HCT116 (cell line): ENCODE results near the gene CNR2. TPM values are rescaled to one million over a fixed set of nuclear protein-coding genes. Genes with fewer than 3 reads are reported as not detected.

Source experiments
- ATAC-seq: fragments of 200-7000 bp; cut with Tn5 transposase; 2 replicates; pipeline ENCODE4 v1.9.1; 2020; ENCODE audit warnings: mild to moderate bottlenecking, moderate library complexity
- BruUV-seq: library from RNA; stranded (reverse); fragments of 400-500 nt; replicated peaks from 2 replicates; lab custom pipeline; 2021; lab: Mats Ljungman, UMichigan
- CTCF ChIA-PET: fragments of 300-600 bp; sonication (Branson Sonifier 250); formaldehyde crosslinking; loops from one replicate; lab custom pipeline; 2021; ENCODE audit warnings: antibody characterized with exemption; lab: Charles Lee
- POLR2A ChIA-PET: fragments of 300-600, 350-600 bp; sonication (Branson Sonifier 250); formaldehyde crosslinking; loops from one replicate; lab custom pipeline; 2021; ENCODE audit warnings: antibody characterized with exemption; lab: Charles Lee
- RAD21 ChIA-PET, 2 experiments: fragments of 300-600 bp; sonication (Branson Sonifier 250); formaldehyde crosslinking; loops; one replicate each; lab custom pipeline; 2023; ENCODE audit warnings: low total read pairs in 2 of 2; ENCODE audit not compliant: uncharacterized antibody in 2 of 2, unreplicated experiment in 2 of 2, low non-redundant PET in 1 of 2; lab: Charles Lee
- DNase-seq: peaks from one replicate; pipeline ENCODE4 v3.0.0-alpha.2; 2010; ENCODE audit warnings: low read depth, low spot score
- H2AFZ ChIP-seq: fragments of 200-600 bp; shearing (Covaris generic), sonication (generic); 2 replicates; pipeline ENCODE4 v1.6.1; 2017; ENCODE audit warnings: low read depth, mixed run types, mixed read lengths, antibody characterized with exemption, low read length; ENCODE audit not compliant: poor library complexity, severe bottlenecking
- H3K27ac ChIP-seq: 2 replicates; pipeline ENCODE4 v1.5.1; 2012; ENCODE audit warnings: low read depth, low read length
- H3K27me3 ChIP-seq: fragments of 200-600 bp; sonication (generic); 2 replicates; pipeline ENCODE4 v1.6.1; 2016; ENCODE audit warnings: mixed run types, low read length, mixed read lengths; ENCODE audit not compliant: insufficient read depth
- H3K36me3 ChIP-seq, 2 experiments: fragments of 200-500 bp in 1 of 2; fragments of 200-600 bp in 1 of 2; sonication (Bioruptor generic) in 1 of 2; sonication (generic) in 1 of 2; 2 replicates each; pipeline versions ENCODE4 v1.5.1 to v1.6.1; 2014 to 2016; ENCODE audit warnings: low read length in 2 of 2, inconsistent platforms in 1 of 2, mixed read lengths in 1 of 2, mixed run types in 1 of 2; ENCODE audit not compliant: insufficient read depth in 2 of 2, control insufficient read depth in 1 of 2
- H3K4me1 ChIP-seq, 2 experiments: fragments of 200-600 bp in 1 of 2; sonication (generic) in 1 of 2; 2 replicates each; pipeline versions ENCODE4 v1.5.1 to v1.6.1; 2012 to 2017; ENCODE audit warnings: low read length in 2 of 2, inconsistent platforms in 1 of 2, mild to moderate bottlenecking in 1 of 2, mixed read lengths in 1 of 2, mixed run types in 1 of 2, moderate library complexity in 1 of 2; ENCODE audit not compliant: insufficient read depth in 2 of 2, control insufficient read depth in 1 of 2
- H3K4me2 ChIP-seq: fragments of 200-600 bp; sonication (generic); 2 replicates; pipeline ENCODE4 v1.6.1; 2017; ENCODE audit warnings: mixed run types, low read length, mixed read lengths
- H3K4me3 ChIP-seq, 2 experiments: fragments of 200-600 bp in 1 of 2; sonication (generic) in 1 of 2; replicated peaks in 1 of 2; 2 replicates each; pipeline ENCODE4 v1.5.1; 2011 to 2016; ENCODE audit warnings: low read length in 2 of 2, control low read depth in 1 of 2, low read depth in 1 of 2, mild to moderate bottlenecking in 1 of 2, mixed read lengths in 1 of 2, mixed run types in 1 of 2
- H3K79me2 ChIP-seq: fragments of 200-600 bp; sonication (generic); 2 replicates; pipeline ENCODE4 v1.6.1; 2017; ENCODE audit warnings: mild to moderate bottlenecking, mixed run types, low read length, moderate library complexity, mixed read lengths; ENCODE audit not compliant: insufficient read depth
- H3K9ac ChIP-seq: fragments of 200-600 bp; sonication (generic); 2 replicates; pipeline ENCODE4 v1.6.1; 2016; ENCODE audit warnings: low read length, mixed read lengths
- H3K9me2 ChIP-seq: fragments of 200-600 bp; sonication (generic), shearing (Covaris generic); 2 replicates; pipeline ENCODE4 v1.6.1; 2017; ENCODE audit warnings: mixed run types, mild to moderate bottlenecking, moderate library complexity; ENCODE audit not compliant: insufficient read depth
- H3K9me3 ChIP-seq, 2 experiments: fragments of 200-500 bp in 1 of 2; fragments of 200-600 bp in 1 of 2; sonication (Bioruptor generic) in 1 of 2; sonication (generic) in 1 of 2; 2 replicates each; pipeline ENCODE4 v1.6.1; 2014 to 2017; ENCODE audit warnings: low read length in 2 of 2, mixed read lengths in 2 of 2, inconsistent platforms in 1 of 2, low read depth in 1 of 2, mild to moderate bottlenecking in 1 of 2, mixed run types in 1 of 2, moderate library complexity in 1 of 2; ENCODE audit not compliant: control insufficient read depth in 1 of 2, insufficient read depth in 1 of 2
- H4K20me1 ChIP-seq: fragments of 200-600 bp; sonication (generic), shearing (Covaris generic); 2 replicates; pipeline ENCODE4 v1.6.1; 2017; ENCODE audit warnings: mixed run types, mild to moderate bottlenecking, moderate library complexity; ENCODE audit not compliant: insufficient read depth
- CEBPB ChIP-seq: IDR thresholded peaks from 2 replicates; pipeline ENCODE4 v1.6.1; 2012; ENCODE audit warnings: low read depth
- POLR2A ChIP-seq: IDR thresholded peaks from 2 replicates; pipeline ENCODE4 v1.7.0; 2011; ENCODE audit warnings: borderline replicate concordance; ENCODE audit not compliant: insufficient read depth, insufficient read length; ENCODE audit errors: extremely low read depth
- REST ChIP-seq: IDR thresholded peaks from 2 replicates; pipeline ENCODE4 v1.6.1; 2012; ENCODE audit warnings: low read depth
- SIN3A ChIP-seq: IDR thresholded peaks from 2 replicates; pipeline ENCODE4 v1.6.1; 2012; ENCODE audit warnings: low read depth
- SRF ChIP-seq: IDR thresholded peaks from 2 replicates; pipeline ENCODE4 v1.6.1; 2012; ENCODE audit warnings: low read depth
- intact Hi-C: fragments of 100-400 bp; cut with micrococcal nuclease; formaldehyde crosslinking; loops from 2 replicates; pipeline ENCODE4 v1.10.0; 2022
- total RNA-seq: library from RNA; stranded (reverse); gene quantifications from one replicate; pipeline ENCODE4 v1.2.1, GENCODE V29; 2021; ENCODE audit not compliant: unreplicated experiment

The CNR2 gene
- total RNA-seq, 1 experiment from 2014 or later = 0.05 TPM

GRCh38 chr1:23905461-23906025 is 7.6 kb downstream of the CNR2 start:
- peaks cover 3 to 8% of the 10 kb centered on the region in 2 experiments; a peak in 3 of 4 replicates for H3K4me1 ChIP-seq
- RAD21 ChIA-PET = no interaction called here
- no peaks in the 10 kb centered on the region for H3K36me3 ChIP-seq
- TF ChIP-seq POLR2A (no peak), SRF (no peak), REST (no peak), CEBPB (no peak), SIN3A (no peak)
- TF ChIP-seq, all 23 proteins: peak for 0
- H4K20me1 ChIP-seq = no peaks in the 10 kb centered on the region
- no TSS peak for BruUV-seq
- CTCF ChIA-PET = no interaction called here
- H3K4me2 ChIP-seq = no peak overlapping the region
- no peak for ATAC-seq
- intact Hi-C loops = no loop called here
- no peaks in the 10 kb centered on the region for H3K79me2 ChIP-seq
- no peaks in the 10 kb centered on the region for H3K9me3 ChIP-seq
- no peak overlapping the region for H3K4me3 ChIP-seq
- no peak overlapping the region for H3K27ac ChIP-seq
- H3K9me2 ChIP-seq = no peaks in the 10 kb centered on the region
- H3K27me3 ChIP-seq = no peaks in the 10 kb centered on the region
- DNase-seq = no peak
- no peak overlapping the region for H3K9ac ChIP-seq
- no peak overlapping the region for H2AFZ ChIP-seq
- POLR2A ChIA-PET = no interaction called here
